GM12878 (cell line): ENCODE data around the gene CACFD1.

Experiments
- ASH2L ChIP-seq: fragments of 300-600, 200-600 bp; sonication (generic); IDR thresholded peaks from 2 replicates; pipeline ENCODE4 v1.6.1; 2017; ENCODE audit warnings: low read depth, mild to moderate bottlenecking, borderline replicate concordance
- BCL11A ChIP-seq: IDR thresholded peaks from 2 replicates; pipeline ENCODE4 v1.6.1; 2011; ENCODE audit warnings: low read depth, low read length
- CTCF ChIP-seq, 3 experiments: IDR thresholded peaks in 2 of 3; conservative IDR thresholded peaks in 1 of 3; 2 replicates each; pipeline ENCODE4 v1.5.1; 2011; ENCODE audit warnings: low read depth in 3 of 3, low read length in 3 of 3, mild to moderate bottlenecking in 3 of 3, control low read depth in 2 of 3, moderate library complexity in 2 of 3, inconsistent platforms in 1 of 3, mixed read lengths in 1 of 3; ENCODE audit not compliant: control insufficient read depth in 2 of 3, insufficient read depth in 1 of 3; ENCODE audit errors: extremely low read depth in 1 of 3
- FOXM1 ChIP-seq: IDR thresholded peaks from 2 replicates; pipeline ENCODE4 v1.6.1; 2012; ENCODE audit warnings: low read depth, mild to moderate bottlenecking, inconsistent platforms, low read length, moderate library complexity
- KDM1A ChIP-seq: fragments of 200-600 bp; sonication (generic); IDR thresholded peaks from 2 replicates; pipeline ENCODE4 v1.6.1; 2016; ENCODE audit warnings: borderline replicate concordance
- NRF1 ChIP-seq: conservative IDR thresholded peaks from 2 replicates; pipeline ENCODE4 v1.6.1; 2011; ENCODE audit warnings: mild to moderate bottlenecking, low read depth, low read length, improper control_type of control experiment
- TAF1 ChIP-seq: IDR thresholded peaks from 2 replicates; pipeline ENCODE4 v1.6.1; 2011; ENCODE audit warnings: mild to moderate bottlenecking, low read depth, low read length, borderline replicate concordance

- TF ChIP-seq NRF1: no peak
- TF ChIP-seq ASH2L: no peak
- no peak for TF ChIP-seq CTCF (IDR thresholded peaks at IDR 0.05 in 2 of 3, conservative IDR thresholded peaks at IDR 0.05 in 1 of 3; ENCODE audit: control insufficient read depth in 2 of 3, extremely low read depth in 1 of 3, insufficient read depth in 1 of 3, low read depth in 3 of 3, low read length in 3 of 3)
- TF ChIP-seq KDM1A: no peak
- TF ChIP-seq BCL11A: no peak
- TF ChIP-seq TAF1: no peak
- TF ChIP-seq FOXM1: no peak
Measured at GRCh38 chr9:133424187-133424586, 35.6 kb upstream of the CACFD1 start.
